ENCODE results near the gene MAPKAP1.

Gene MAPKAP1

DNA sequence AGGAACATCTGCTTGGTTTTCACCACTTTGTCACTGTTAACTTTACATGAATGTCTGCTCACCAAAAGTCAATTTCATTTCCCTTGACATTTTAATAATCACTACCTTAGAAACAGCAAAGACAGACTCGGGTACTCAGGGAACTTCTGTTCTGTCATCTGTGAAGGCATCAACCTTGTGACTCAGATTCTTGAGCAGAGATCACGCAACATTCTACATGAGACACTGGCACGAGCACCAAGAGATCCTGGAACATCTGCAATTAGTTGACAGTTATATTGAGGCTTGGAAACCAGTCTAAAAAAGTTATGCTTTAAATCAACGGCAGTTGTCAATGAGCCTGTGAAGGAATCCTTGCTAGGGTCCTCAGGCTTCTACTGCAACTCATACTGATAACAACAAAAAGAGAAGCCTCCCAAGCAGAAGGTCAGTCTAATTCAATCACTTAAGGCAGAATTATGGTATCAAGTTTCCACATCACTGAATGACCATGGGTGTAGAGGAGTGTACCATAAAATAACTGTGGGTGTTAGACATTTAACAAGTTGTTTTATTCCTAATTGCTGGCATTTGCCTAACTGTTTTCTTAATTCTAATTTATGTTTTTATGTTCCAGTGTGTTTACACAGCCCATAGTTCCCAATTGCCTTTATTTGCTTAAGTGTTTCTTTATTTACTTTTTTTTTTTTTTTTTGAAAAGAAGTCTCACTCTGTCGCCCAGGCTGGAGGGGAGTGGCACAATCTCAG, 36.8 kb upstream of the MAPKAP1 start:
- no peak for TF ChIP-seq EZH2 (IDR thresholded peaks at IDR 0.05; ENCODE audit: borderline replicate concordance, low read depth, low read length, severe bottlenecking)
- TF ChIP-seq, protein P1, sequence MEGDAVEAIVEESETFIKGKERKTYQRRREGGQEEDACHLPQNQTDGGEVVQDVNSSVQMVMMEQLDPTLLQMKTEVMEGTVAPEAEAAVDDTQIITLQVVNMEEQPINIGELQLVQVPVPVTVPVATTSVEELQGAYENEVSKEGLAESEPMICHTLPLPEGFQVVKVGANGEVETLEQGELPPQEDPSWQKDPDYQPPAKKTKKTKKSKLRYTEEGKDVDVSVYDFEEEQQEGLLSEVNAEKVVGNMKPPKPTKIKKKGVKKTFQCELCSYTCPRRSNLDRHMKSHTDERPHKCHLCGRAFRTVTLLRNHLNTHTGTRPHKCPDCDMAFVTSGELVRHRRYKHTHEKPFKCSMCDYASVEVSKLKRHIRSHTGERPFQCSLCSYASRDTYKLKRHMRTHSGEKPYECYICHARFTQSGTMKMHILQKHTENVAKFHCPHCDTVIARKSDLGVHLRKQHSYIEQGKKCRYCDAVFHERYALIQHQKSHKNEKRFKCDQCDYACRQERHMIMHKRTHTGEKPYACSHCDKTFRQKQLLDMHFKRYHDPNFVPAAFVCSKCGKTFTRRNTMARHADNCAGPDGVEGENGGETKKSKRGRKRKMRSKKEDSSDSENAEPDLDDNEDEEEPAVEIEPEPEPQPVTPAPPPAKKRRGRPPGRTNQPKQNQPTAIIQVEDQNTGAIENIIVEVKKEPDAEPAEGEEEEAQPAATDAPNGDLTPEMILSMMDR (IDR thresholded peaks at IDR 0.05; ENCODE audit: borderline replicate concordance, extremely low read depth, low read length, poor library complexity, severe bottlenecking), result no peak
- Histone ChIP-seq H4K20me1 (ENCODE audit: insufficient read depth, low read length) (peaks cover 7% of the 10 kb centered on the region; the same call in 1 of the 2 replicates), H3K4me3 (ENCODE audit: low read depth in 1 of 2, low read length in 2 of 2) (no peak overlapping the region), H3K4me1 (ENCODE audit: insufficient read depth, low read length) (peaks cover 22% of the 10 kb centered on the region), H2AFZ (ENCODE audit: low read depth, low read length) (no peak overlapping the region), H3K27me3 (ENCODE audit: insufficient read depth, low read length, poor library complexity) (no peaks in the 10 kb centered on the region), H3K79me2 (ENCODE audit: insufficient read depth, low read length) (peaks cover 12% of the 10 kb centered on the region), H3K36me3 (ENCODE audit: insufficient read depth, low read length) (no peaks in the 10 kb centered on the region; the same call in 1 of the 2 replicates), H3K9me3 (ENCODE audit: insufficient read depth, low read length, severe bottlenecking) (no peaks in the 10 kb centered on the region), H3K4me2 (ENCODE audit: insufficient read depth, low read length) (no peak overlapping the region), H3K27ac (ENCODE audit: low read length) (no peak overlapping the region), H3K9ac (ENCODE audit: low read depth, low read length) (no peak overlapping the region)
- ATAC-seq (ENCODE audit: insufficient read depth, low read depth) (no peak), DNase-seq (no peak)

DNA sequence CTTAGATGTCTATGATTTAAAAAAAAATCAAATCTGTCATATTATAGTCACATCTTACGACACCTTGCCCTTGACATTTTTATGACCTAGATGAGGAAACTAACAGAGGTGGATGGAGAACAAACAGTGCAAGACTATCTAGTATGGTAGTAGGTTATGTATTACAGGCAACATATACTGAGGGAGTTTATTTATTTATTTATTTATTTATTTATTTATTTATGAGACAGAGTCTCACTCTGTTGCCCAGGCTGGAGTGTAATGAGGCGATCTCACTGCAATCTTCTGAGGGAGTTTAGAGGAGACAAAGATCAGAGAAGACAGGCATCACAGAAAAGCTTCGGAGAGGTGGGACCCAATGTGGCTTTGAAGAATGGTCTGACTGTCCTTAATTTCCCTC, 35.6 kb upstream of the MAPKAP1 start:
- H3K27me3 ChIP-seq (ENCODE audit: insufficient read depth, low read length, poor library complexity), result no peaks in the 10 kb centered on the region
- no peak for ATAC-seq (ENCODE audit: insufficient read depth, low read depth)

DNA sequence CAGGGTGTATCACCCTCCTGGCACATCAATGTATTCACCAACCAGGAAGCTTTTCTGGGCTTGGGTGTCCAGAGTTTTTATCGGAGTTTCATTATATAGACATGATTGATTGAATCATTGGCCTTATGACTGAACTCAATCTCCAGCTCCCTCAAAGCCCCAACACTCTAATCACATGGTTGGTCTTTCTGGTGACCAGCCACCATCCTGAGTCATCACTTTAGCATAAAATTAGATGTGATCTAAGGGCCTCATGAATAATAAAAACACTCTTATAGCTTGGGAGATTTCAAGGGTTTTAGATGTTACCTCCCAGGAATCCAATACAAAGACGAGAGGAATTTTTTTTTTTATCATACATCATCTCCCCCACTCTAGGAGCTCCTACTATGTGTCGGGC, 32.4 kb upstream of the MAPKAP1 start:
- no peak overlapping the region for H3K4me2 ChIP-seq (ENCODE audit: insufficient read depth, low read length)
- H3K27me3 ChIP-seq (ENCODE audit: insufficient read depth, low read length, poor library complexity), result no peaks in the 10 kb centered on the region
- no peak for TF ChIP-seq EZH2 (IDR thresholded peaks at IDR 0.05; ENCODE audit: borderline replicate concordance, low read depth, low read length, severe bottlenecking)
- TF ChIP-seq, protein P1 (IDR thresholded peaks at IDR 0.05; ENCODE audit: borderline replicate concordance, extremely low read depth, low read length, poor library complexity, severe bottlenecking), result no peak
- H3K9me3 ChIP-seq (ENCODE audit: insufficient read depth, low read length, severe bottlenecking), result no peaks in the 10 kb centered on the region
- no peaks in the 10 kb centered on the region for H3K36me3 ChIP-seq (ENCODE audit: insufficient read depth, low read length)
- H2AFZ ChIP-seq (ENCODE audit: low read depth, low read length), result no peak overlapping the region
- no peak overlapping the region for H3K4me3 ChIP-seq (ENCODE audit: low read depth in 1 of 2, low read length in 2 of 2)
- no peak for DNase-seq
- H4K20me1 ChIP-seq (ENCODE audit: insufficient read depth, low read length), result no peaks in the 10 kb centered on the region
- ATAC-seq (ENCODE audit: insufficient read depth, low read depth), result no peak
- no peaks in the 10 kb centered on the region for H3K4me1 ChIP-seq (ENCODE audit: insufficient read depth, low read length)
- H3K9ac ChIP-seq (ENCODE audit: low read depth, low read length), result no peak overlapping the region
- H3K79me2 ChIP-seq (ENCODE audit: insufficient read depth, low read length), result no peaks in the 10 kb centered on the region
- no peak overlapping the region for H3K27ac ChIP-seq (ENCODE audit: low read length)

More for the DNA sequence above, 35.6 kb upstream of the MAPKAP1 start:
- Histone ChIP-seq H3K27ac (ENCODE audit: low read length) (no peak overlapping the region), H3K4me3 (ENCODE audit: low read depth in 1 of 2, low read length in 2 of 2) (no peak overlapping the region), H4K20me1 (ENCODE audit: insufficient read depth, low read length) (no peaks in the 10 kb centered on the region), H3K36me3 (ENCODE audit: insufficient read depth, low read length) (no peaks in the 10 kb centered on the region), H3K9ac (ENCODE audit: low read depth, low read length) (no peak overlapping the region), H3K4me1 (ENCODE audit: insufficient read depth, low read length) (peaks cover 13% of the 10 kb centered on the region), H3K4me2 (ENCODE audit: insufficient read depth, low read length) (no peak overlapping the region), H2AFZ (ENCODE audit: low read depth, low read length) (no peak overlapping the region), H3K79me2 (ENCODE audit: insufficient read depth, low read length) (peaks cover under 1% of the 10 kb centered on the region; the same call in 1 of the 2 replicates), H3K9me3 (ENCODE audit: insufficient read depth, low read length, severe bottlenecking) (no peaks in the 10 kb centered on the region)
- DNase-seq, result no peak
- TF ChIP-seq, protein P1 (IDR thresholded peaks at IDR 0.05; ENCODE audit: borderline replicate concordance, extremely low read depth, low read length, poor library complexity, severe bottlenecking), result no peak
- TF ChIP-seq EZH2 (IDR thresholded peaks at IDR 0.05; ENCODE audit: borderline replicate concordance, low read depth, low read length, severe bottlenecking), result no peak

Measured in DND-41 (cell line).